HCT116 (cell line): ENCODE measurements around the gene ODR4. TPM values are rescaled to one million over a fixed set of nuclear protein-coding genes. Genes with fewer than 3 reads are reported as not detected.

Experiments used
- ATAC-seq: fragments of 200-7000 bp; cut with Tn5 transposase; 2 replicates; pipeline ENCODE4 v1.9.1; 2020; ENCODE audit warnings: mild to moderate bottlenecking, moderate library complexity
- BruUV-seq: library from RNA; stranded (reverse); fragments of 400-500 nt; replicated peaks from 2 replicates; lab custom pipeline; 2021; lab: Mats Ljungman, UMichigan
- CTCF ChIA-PET: fragments of 300-600 bp; sonication (Branson Sonifier 250); formaldehyde crosslinking; loops from one replicate; lab custom pipeline; 2021; ENCODE audit warnings: antibody characterized with exemption; lab: Charles Lee
- POLR2A ChIA-PET: fragments of 300-600, 350-600 bp; sonication (Branson Sonifier 250); formaldehyde crosslinking; loops from one replicate; lab custom pipeline; 2021; ENCODE audit warnings: antibody characterized with exemption; lab: Charles Lee
- RAD21 ChIA-PET, 2 experiments: fragments of 300-600 bp; sonication (Branson Sonifier 250); formaldehyde crosslinking; loops; one replicate each; lab custom pipeline; 2023; ENCODE audit warnings: low total read pairs in 2 of 2; ENCODE audit not compliant: uncharacterized antibody in 2 of 2, unreplicated experiment in 2 of 2, low non-redundant PET in 1 of 2; lab: Charles Lee
- DNase-seq: peaks from one replicate; pipeline ENCODE4 v3.0.0-alpha.2; 2010; ENCODE audit warnings: low read depth, low spot score
- H2AFZ ChIP-seq: fragments of 200-600 bp; shearing (Covaris generic), sonication (generic); 2 replicates; pipeline ENCODE4 v1.6.1; 2017; ENCODE audit warnings: low read depth, mixed run types, mixed read lengths, antibody characterized with exemption, low read length; ENCODE audit not compliant: poor library complexity, severe bottlenecking
- H3K27ac ChIP-seq: 2 replicates; pipeline ENCODE4 v1.5.1; 2012; ENCODE audit warnings: low read depth, low read length
- H3K27me3 ChIP-seq: fragments of 200-600 bp; sonication (generic); 2 replicates; pipeline ENCODE4 v1.6.1; 2016; ENCODE audit warnings: mixed run types, low read length, mixed read lengths; ENCODE audit not compliant: insufficient read depth
- H3K36me3 ChIP-seq, 2 experiments: fragments of 200-500 bp in 1 of 2; fragments of 200-600 bp in 1 of 2; sonication (Bioruptor generic) in 1 of 2; sonication (generic) in 1 of 2; 2 replicates each; pipeline versions ENCODE4 v1.5.1 to v1.6.1; 2014 to 2016; ENCODE audit warnings: low read length in 2 of 2, inconsistent platforms in 1 of 2, mixed read lengths in 1 of 2, mixed run types in 1 of 2; ENCODE audit not compliant: insufficient read depth in 2 of 2, control insufficient read depth in 1 of 2
- H3K4me1 ChIP-seq, 2 experiments: fragments of 200-600 bp in 1 of 2; sonication (generic) in 1 of 2; 2 replicates each; pipeline versions ENCODE4 v1.5.1 to v1.6.1; 2012 to 2017; ENCODE audit warnings: low read length in 2 of 2, inconsistent platforms in 1 of 2, mild to moderate bottlenecking in 1 of 2, mixed read lengths in 1 of 2, mixed run types in 1 of 2, moderate library complexity in 1 of 2; ENCODE audit not compliant: insufficient read depth in 2 of 2, control insufficient read depth in 1 of 2
- H3K4me2 ChIP-seq: fragments of 200-600 bp; sonication (generic); 2 replicates; pipeline ENCODE4 v1.6.1; 2017; ENCODE audit warnings: mixed run types, low read length, mixed read lengths
- H3K4me3 ChIP-seq, 2 experiments: fragments of 200-600 bp in 1 of 2; sonication (generic) in 1 of 2; replicated peaks in 1 of 2; 2 replicates each; pipeline ENCODE4 v1.5.1; 2011 to 2016; ENCODE audit warnings: low read length in 2 of 2, control low read depth in 1 of 2, low read depth in 1 of 2, mild to moderate bottlenecking in 1 of 2, mixed read lengths in 1 of 2, mixed run types in 1 of 2
- H3K79me2 ChIP-seq: fragments of 200-600 bp; sonication (generic); 2 replicates; pipeline ENCODE4 v1.6.1; 2017; ENCODE audit warnings: mild to moderate bottlenecking, mixed run types, low read length, moderate library complexity, mixed read lengths; ENCODE audit not compliant: insufficient read depth
- H3K9ac ChIP-seq: fragments of 200-600 bp; sonication (generic); 2 replicates; pipeline ENCODE4 v1.6.1; 2016; ENCODE audit warnings: low read length, mixed read lengths
- H3K9me2 ChIP-seq: fragments of 200-600 bp; sonication (generic), shearing (Covaris generic); 2 replicates; pipeline ENCODE4 v1.6.1; 2017; ENCODE audit warnings: mixed run types, mild to moderate bottlenecking, moderate library complexity; ENCODE audit not compliant: insufficient read depth
- H3K9me3 ChIP-seq, 2 experiments: fragments of 200-500 bp in 1 of 2; fragments of 200-600 bp in 1 of 2; sonication (Bioruptor generic) in 1 of 2; sonication (generic) in 1 of 2; 2 replicates each; pipeline ENCODE4 v1.6.1; 2014 to 2017; ENCODE audit warnings: low read length in 2 of 2, mixed read lengths in 2 of 2, inconsistent platforms in 1 of 2, low read depth in 1 of 2, mild to moderate bottlenecking in 1 of 2, mixed run types in 1 of 2, moderate library complexity in 1 of 2; ENCODE audit not compliant: control insufficient read depth in 1 of 2, insufficient read depth in 1 of 2
- H4K20me1 ChIP-seq: fragments of 200-600 bp; sonication (generic), shearing (Covaris generic); 2 replicates; pipeline ENCODE4 v1.6.1; 2017; ENCODE audit warnings: mixed run types, mild to moderate bottlenecking, moderate library complexity; ENCODE audit not compliant: insufficient read depth
- CBX3 ChIP-seq: IDR thresholded peaks from 2 replicates; pipeline ENCODE4 v1.6.1; 2012; ENCODE audit warnings: low read depth
- CEBPB ChIP-seq: IDR thresholded peaks from 2 replicates; pipeline ENCODE4 v1.6.1; 2012; ENCODE audit warnings: low read depth
- CTCF ChIP-seq, 3 experiments: fragments of 200-600 bp in 1 of 3; sonication (generic) in 1 of 3; IDR thresholded peaks in 2 of 3; conservative IDR thresholded peaks in 1 of 3; 2 replicates each; pipeline ENCODE4 v1.5.1; 2012 to 2017; ENCODE audit warnings: low read depth in 2 of 3, low read length in 2 of 3, antibody characterized with exemption in 1 of 3, borderline replicate concordance in 1 of 3, control low read depth in 1 of 3, mild to moderate bottlenecking in 1 of 3, mixed read lengths in 1 of 3, mixed run types in 1 of 3, moderate library complexity in 1 of 3; ENCODE audit not compliant: insufficient read depth in 1 of 3
- EGR1 ChIP-seq: IDR thresholded peaks from 2 replicates; pipeline ENCODE4 v1.6.1; 2012; ENCODE audit warnings: low read depth
- ELF1 ChIP-seq: IDR thresholded peaks from 2 replicates; pipeline ENCODE4 v1.6.1; 2012; ENCODE audit warnings: low read depth, borderline replicate concordance
- EZH2 ChIP-seq: fragments of 200-600 bp; sonication (generic); IDR thresholded peaks from 2 replicates; pipeline ENCODE4 v1.6.1; 2017; ENCODE audit warnings: antibody characterized with exemption, mixed run types
- EZH2phosphoT487 ChIP-seq: fragments of 200-600 bp; IDR thresholded peaks from 2 replicates; pipeline ENCODE4 v1.6.1; 2018; ENCODE audit warnings: antibody characterized with exemption, borderline replicate concordance
- JUND ChIP-seq: IDR thresholded peaks from 2 replicates; pipeline ENCODE4 v1.6.1; 2012
- RAD21 ChIP-seq: IDR thresholded peaks from 2 replicates; pipeline ENCODE4 v1.6.1; 2012; ENCODE audit warnings: low read depth, mild to moderate bottlenecking
- REST ChIP-seq: IDR thresholded peaks from 2 replicates; pipeline ENCODE4 v1.6.1; 2012; ENCODE audit warnings: low read depth
- SIN3A ChIP-seq: IDR thresholded peaks from 2 replicates; pipeline ENCODE4 v1.6.1; 2012; ENCODE audit warnings: low read depth
- SP1 ChIP-seq: IDR thresholded peaks from 2 replicates; pipeline ENCODE4 v1.6.1; 2012; ENCODE audit warnings: low read depth
- TCF7L2 ChIP-seq: IDR thresholded peaks from 2 replicates; pipeline ENCODE4 v1.7.0; 2011; ENCODE audit warnings: borderline replicate concordance, inconsistent platforms; ENCODE audit not compliant: insufficient read depth, insufficient read length; ENCODE audit errors: extremely low read depth
- ZFX ChIP-seq: fragments of 450-650 bp; IDR thresholded peaks from 2 replicates; pipeline ENCODE4 v1.6.1; 2017
- ZNF274 ChIP-seq: fragments of 200-500 bp; sonication (Bioruptor generic); IDR thresholded peaks from 2 replicates; pipeline ENCODE4 v1.6.1; 2014; ENCODE audit warnings: mild to moderate bottlenecking, low read depth, low read length, inconsistent platforms
- intact Hi-C: fragments of 100-400 bp; cut with micrococcal nuclease; formaldehyde crosslinking; loops from 2 replicates; pipeline ENCODE4 v1.10.0; 2022
- total RNA-seq: library from RNA; stranded (reverse); gene quantifications from one replicate; pipeline ENCODE4 v1.2.1, GENCODE V29; 2021; ENCODE audit not compliant: unreplicated experiment
- TF ChIP-seq, protein P1 (sequence below): IDR thresholded peaks from 2 replicates; pipeline ENCODE4 v1.6.1; 2012
- TF ChIP-seq, protein P2 (sequence below): IDR thresholded peaks from 2 replicates; pipeline ENCODE4 v1.6.1; 2012

ODR4 gene
- total RNA-seq, 1 experiment from 2014 or later = 18.4 TPM

- Histone ChIP-seq H3K9me3 (no peaks in the 10 kb centered on the region), H3K79me2 (no peaks in the 10 kb centered on the region), H3K4me3 (no peak overlapping the region), H3K36me3 (peaks cover 53 to 91% of the 10 kb centered on the region in 2 experiments), H4K20me1 (0 out of 2 replicates have a peak, but pooled peaks cover 5% of the 10 kb centered on the region), H3K9ac (no peak overlapping the region), H3K27ac (no peak overlapping the region), H3K9me2 (no peaks in the 10 kb centered on the region), H3K4me1 (no peaks in the 10 kb centered on the region), H3K27me3 (no peaks in the 10 kb centered on the region), H3K4me2 (no peak overlapping the region), H2AFZ (no peak overlapping the region)
- DNase-seq (no peak), ATAC-seq (no peak)
- no peak for TF ChIP-seq CTCF (IDR thresholded peaks at IDR 0.05 in 2 of 3, conservative IDR thresholded peaks at IDR 0.05 in 1 of 3; ENCODE audit: borderline replicate concordance in 1 of 3, insufficient read depth in 1 of 3, low read depth in 2 of 3, low read length in 2 of 3)
- no peak for TF ChIP-seq TCF7L2
- TF ChIP-seq ZNF274 = no peak
- TF ChIP-seq, protein P1, sequence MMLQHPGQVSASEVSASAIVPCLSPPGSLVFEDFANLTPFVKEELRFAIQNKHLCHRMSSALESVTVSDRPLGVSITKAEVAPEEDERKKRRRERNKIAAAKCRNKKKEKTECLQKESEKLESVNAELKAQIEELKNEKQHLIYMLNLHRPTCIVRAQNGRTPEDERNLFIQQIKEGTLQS = no peak
- no peak for TF ChIP-seq SIN3A
- no peak for TF ChIP-seq ELF1
- TF ChIP-seq EZH2 = no peak
- TF ChIP-seq EZH2phosphoT487 = no peak
- TF ChIP-seq CBX3 = no peak
- TF ChIP-seq, protein P2, sequence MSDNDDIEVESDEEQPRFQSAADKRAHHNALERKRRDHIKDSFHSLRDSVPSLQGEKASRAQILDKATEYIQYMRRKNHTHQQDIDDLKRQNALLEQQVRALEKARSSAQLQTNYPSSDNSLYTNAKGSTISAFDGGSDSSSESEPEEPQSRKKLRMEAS = no peak
- TF ChIP-seq SP1 = no peak
- TF ChIP-seq REST = no peak
- TF ChIP-seq RAD21 = no peak
- no peak for TF ChIP-seq EGR1
- TF ChIP-seq CEBPB = no peak
- TF ChIP-seq ZFX = no peak
- no peak for TF ChIP-seq JUND
- intact Hi-C loops = no loop called here
- no TSS peak for BruUV-seq
- ChIA-PET CTCF (no interaction called here), POLR2A (no interaction called here), RAD21 (no interaction called here)
Measured at GRCh38 chr1:186340772-186341171, 34.9 kb upstream of the ODR4 start.
